Mucosa of descending colon (tissue), 3 donors: ENCODE data around the gene CCL18. TPM values are rescaled to one million over a fixed set of nuclear protein-coding genes. Genes with fewer than 3 reads are reported as not detected.
A peak's percentile ranks its signal among the peaks of the same experiment; 100 is the strongest.
"Not testable (repeated sequence)": the region's sequence is repeated elsewhere in the genome, so short reads cannot be mapped to it uniquely, and the experiment has no call there.

ENCODE experiments used
- ATAC-seq: fragments of 200-7000 bp; cut with Tn5 transposase; one replicate; pipeline ENCODE4 v1.9.1; 2020; ENCODE audit warnings: mild to moderate bottlenecking, moderate library complexity
- DNase-seq, 3 donors: peaks; one replicate each; pipeline ENCODE4 v3.0.0-alpha.2; 2020
- H3K36me3 ChIP-seq: fragments of 200-600 bp; one replicate; pipeline ENCODE4 v1.8.0; 2021; ENCODE audit warnings: low read depth, mild to moderate bottlenecking
- H3K4me1 ChIP-seq: fragments of 200-600 bp; one replicate; pipeline ENCODE4 v1.8.0; 2021; ENCODE audit warnings: low read depth, mild to moderate bottlenecking
- H3K4me3 ChIP-seq: fragments of 200-600 bp; one replicate; pipeline ENCODE4 v1.8.0; 2021; ENCODE audit warnings: mild to moderate bottlenecking
- H3K9me3 ChIP-seq: fragments of 200-600 bp; one replicate; pipeline ENCODE4 v1.8.0; 2021; ENCODE audit warnings: mild to moderate bottlenecking
- CTCF ChIP-seq: fragments of 200-600 bp; IDR thresholded peaks from one replicate; pipeline ENCODE4 v1.8.0; 2022; ENCODE audit warnings: antibody characterized with exemption, mild to moderate bottlenecking
- intact Hi-C, 2 donors: fragments of 100-400 bp; cut with DNase I in 1 of 2; cut with micrococcal nuclease in 1 of 2; formaldehyde crosslinking; loops; one replicate each; pipeline versions ENCODE4 v1.11.0 to v1.11.1; 2022; cut with DNase I, micrococcal nuclease
- total RNA-seq, 3 donors: library from RNA; stranded (reverse); fragmentation: NEBNext Ultra II Directional in 2 of 3; extraction: Animal tissue kit (Norgen Biotek cat#: 25700) in 2 of 3; gene quantifications; one replicate each; pipeline versions ENCODE4 v1.2.1 to v1.2.4, GENCODE V29; 2021 to 2023
- donor health status: DM: no; HTN: no; CAD: no; lungs with moderate emphysema.
- donor health status: DM: no; HTN: no; CAD: no.
- donor health status: DM: no; HTN: yes; CAD: no.

Gene CCL18
- total RNA-seq, 3 donors from 2014 or later, result 1.0 to 7.3 (median 2.3) TPM

- DNase-seq (no peak), ATAC-seq (no peak)
- no peak overlapping the region for H3K4me3 ChIP-seq
- no peaks in the 10 kb centered on the region for H3K36me3 ChIP-seq
- intact Hi-C loops, result no loop called here
- H3K4me1 ChIP-seq, result no peaks in the 10 kb centered on the region
- no peaks in the 10 kb centered on the region for H3K9me3 ChIP-seq
- TF ChIP-seq CTCF, result no peak
Observed at GRCh38 chr17:36106493-36106835, 42.4 kb downstream of the CCL18 start.

GRCh38 chr17:36107660-36108059 lies 43.6 kb downstream of the CCL18 start:
- ATAC-seq, result peak; percentile 36
- Histone ChIP-seq H3K4me1 (no peaks in the 10 kb centered on the region), H3K9me3 (no peaks in the 10 kb centered on the region), H3K36me3 (no peaks in the 10 kb centered on the region), H3K4me3 (no peak overlapping the region)
- no peak for TF ChIP-seq CTCF
- intact Hi-C loops, result no loop called here
- DNase-seq, result no peak

GRCh38 chr17:36108265-36108664 lies 44.2 kb downstream of the CCL18 start:
- DNase-seq, ATAC-seq, H3K9me3 ChIP-seq, intact Hi-C loops, H3K4me3 ChIP-seq, H3K4me1 ChIP-seq, H3K36me3 ChIP-seq: not testable (repeated sequence)

- Histone ChIP-seq H3K4me3 (no peak overlapping the region), H3K9me3 (no peaks in the 10 kb centered on the region), H3K36me3 (no peaks in the 10 kb centered on the region), H3K4me1 (no peaks in the 10 kb centered on the region)
- intact Hi-C loops, result loop anchor here in 1 of 2 donors (5.0 kb wide), 2 partner anchors 36 to 76 kb away; no protein-coding TSS in a partner anchor
- ATAC-seq (no peak), DNase-seq (no peak)
- no peak for TF ChIP-seq CTCF
Observed at GRCh38 chr17:36111068-36111490, 47.0 kb downstream of the CCL18 start.

- H3K4me3 ChIP-seq, result no peak overlapping the region
- H3K4me1 ChIP-seq, result no peaks in the 10 kb centered on the region
- no peak for TF ChIP-seq CTCF
- H3K9me3 ChIP-seq, result no peaks in the 10 kb centered on the region
- no peaks in the 10 kb centered on the region for H3K36me3 ChIP-seq
- intact Hi-C loops, result loop anchor here in 1 of 2 donors (5.0 kb wide), 2 partner anchors 35 to 75 kb away; no protein-coding TSS in a partner anchor
- ATAC-seq, result no peak
- DNase-seq, result no peak
Observed at GRCh38 chr17:36112572-36112971, 48.5 kb downstream of the CCL18 start.

- intact Hi-C loops, result loop anchor here in 1 of 2 donors (5.0 kb wide), 2 partner anchors 34 to 74 kb away; no protein-coding TSS in a partner anchor
- not testable (repeated sequence) for ATAC-seq
Observed at GRCh38 chr17:36113131-36113530, 49.1 kb downstream of the CCL18 start.

GRCh38 chr17:36114971-36115648 lies 51.0 kb downstream of the CCL18 start:
- H3K4me3 ChIP-seq, H3K4me1 ChIP-seq, H3K36me3 ChIP-seq, ATAC-seq, H3K9me3 ChIP-seq, DNase-seq: not testable (repeated sequence)
- intact Hi-C loops, result loop anchor here in 1 of 2 donors (5.0 kb wide), 2 partner anchors 32 to 72 kb away; no protein-coding TSS in a partner anchor

More at GRCh38 chr17:36113131-36113530, 49.1 kb downstream of the CCL18 start:
- not testable (repeated sequence) for H3K9me3 ChIP-seq, H3K4me3 ChIP-seq, DNase-seq, H3K4me1 ChIP-seq, H3K36me3 ChIP-seq

GRCh38 chr17:36115649-36115977 lies 51.5 kb downstream of the CCL18 start:
- H3K4me1 ChIP-seq, H3K4me3 ChIP-seq, ATAC-seq, H3K36me3 ChIP-seq, intact Hi-C loops, H3K9me3 ChIP-seq, DNase-seq: not testable (repeated sequence)
